Naive B cell (primary cell): Measurements from ENCODE around the gene XRCC5. TPM values are rescaled to one million over a fixed set of nuclear protein-coding genes. Genes with fewer than 3 reads are reported as not detected.
"Not testable (repeated sequence)": the region's sequence is repeated elsewhere in the genome, so short reads cannot be mapped to it uniquely, and the experiment has no call there.

Source experiments
- ATAC-seq, 2 donors: fragments of 150-1000 bp; cut with Tn5 transposase; 2 replicates each; pipeline ENCODE4 v1.10.0; 2021; ENCODE audit warnings: low read depth in 2 of 2, mild to moderate bottlenecking in 2 of 2, moderate library complexity in 2 of 2
- DNase-seq: peaks from one replicate; pipeline ENCODE4 v3.0.0; 2022
- H3K27ac Mint-ChIP-seq, 6 donors: one replicate each; pipeline ENCODE4 v1.8.0; 2020 to 2022; ENCODE audit warnings: mild to moderate bottlenecking in 6 of 6, mixed read lengths in 6 of 6, moderate library complexity in 5 of 6, inconsistent platforms in 2 of 6
- H3K27me3 Mint-ChIP-seq, 3 donors: one replicate each; pipeline ENCODE4 v1.8.0; 2021 to 2022; ENCODE audit warnings: mixed read lengths in 3 of 3, mild to moderate bottlenecking in 1 of 3
- H3K36me3 Mint-ChIP-seq, 2 donors: one replicate each; pipeline ENCODE4 v1.8.0; 2020 to 2022; ENCODE audit warnings: mixed read lengths in 2 of 2, inconsistent platforms in 1 of 2, mild to moderate bottlenecking in 1 of 2
- H3K4me1 Mint-ChIP-seq, 3 donors: one replicate each; pipeline ENCODE4 v1.8.0; 2020 to 2022; ENCODE audit warnings: mixed read lengths in 3 of 3, inconsistent platforms in 1 of 3, mild to moderate bottlenecking in 1 of 3, moderate library complexity in 1 of 3
- H3K4me3 Mint-ChIP-seq, 8 donors: one replicate each; pipeline ENCODE4 v1.8.0; 2020 to 2022; ENCODE audit warnings: mild to moderate bottlenecking in 8 of 8, mixed read lengths in 8 of 8, moderate library complexity in 8 of 8, inconsistent platforms in 2 of 8
- H3K9me3 Mint-ChIP-seq, 7 donors: one replicate each; pipeline ENCODE4 v1.8.0; 2020 to 2022; ENCODE audit warnings: mixed read lengths in 7 of 7, mild to moderate bottlenecking in 5 of 7, inconsistent platforms in 2 of 7, moderate library complexity in 1 of 7
- polyA plus RNA-seq, 6 donors: library from polyadenylated mRNA; unstranded; fragments of 300-500 nt; fragmentation: Illumina TruSeq; gene quantifications; one replicate each; pipeline ENCODE4 v1.2.3, GENCODE V29; 2021; ENCODE audit warnings: low read depth in 6 of 6

The XRCC5 gene
- polyA plus RNA-seq, 6 donors from 2014 or later: 245 to 322 (median 271) TPM

DNA sequence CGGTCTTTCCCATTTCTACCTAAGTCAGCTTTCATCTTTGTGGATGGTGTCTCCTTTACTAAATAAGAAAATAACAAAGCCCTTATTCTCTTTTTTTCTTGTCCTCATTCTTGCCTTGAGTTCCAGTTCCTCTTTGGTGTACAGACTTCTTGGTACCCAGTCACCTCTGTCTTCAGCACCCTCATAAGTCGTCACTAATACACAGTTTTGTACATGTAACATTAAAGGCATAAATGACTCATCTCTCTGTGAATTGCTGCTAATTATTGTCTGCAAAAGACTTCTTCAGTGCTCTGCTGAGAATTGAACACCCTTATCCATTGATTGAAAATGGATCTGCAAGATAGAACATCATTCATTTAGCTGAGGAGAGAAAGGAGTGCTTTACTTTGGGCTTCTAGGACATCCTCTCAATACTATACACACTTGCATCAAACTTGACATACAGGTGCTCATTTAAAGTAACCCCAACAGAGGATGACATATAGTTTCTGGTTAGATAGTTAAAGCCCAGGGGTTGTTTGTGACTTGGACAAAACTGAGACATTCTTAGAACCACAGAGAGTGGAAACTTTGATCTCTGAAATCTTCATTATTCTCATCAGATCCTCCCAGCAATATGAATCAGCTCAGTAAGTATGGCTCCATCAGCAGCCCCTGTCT lies 97.0 kb downstream of the XRCC5 start:
- H3K36me3 Mint-ChIP-seq: peaks cover 22 to 34% of the 10 kb centered on the region in 2 donors
- no peak overlapping the region for H3K4me3 Mint-ChIP-seq
- no peak for ATAC-seq

DNA sequence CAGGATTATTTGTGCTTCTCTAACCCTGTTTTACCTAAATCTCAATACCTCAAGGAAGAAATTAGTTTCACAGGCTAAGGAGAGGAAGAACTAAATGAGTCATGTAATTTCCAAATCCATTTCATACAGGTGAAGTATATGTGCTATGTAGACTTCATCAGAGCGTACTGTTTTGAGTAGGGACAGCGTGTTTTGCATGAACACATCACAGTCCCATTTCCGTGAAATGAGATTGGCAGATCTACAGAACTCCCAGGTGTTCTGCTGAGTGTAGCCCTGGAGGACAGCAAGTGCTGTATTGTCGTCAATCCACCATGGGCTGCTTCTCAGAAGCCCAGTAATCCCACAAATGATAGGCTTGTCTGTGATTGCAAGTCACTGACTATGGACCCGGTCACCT lies 97.7 kb downstream of the XRCC5 start:
- peaks cover 22 to 34% of the 10 kb centered on the region in 2 donors for H3K36me3 Mint-ChIP-seq
- no peak overlapping the region for H3K4me3 Mint-ChIP-seq
- H3K27me3 Mint-ChIP-seq: no peaks in the 10 kb centered on the region
- peak overlapping the region in 1 of 6 donors; percentile 14 for H3K27ac Mint-ChIP-seq
- H3K9me3 Mint-ChIP-seq: no peaks in the 10 kb centered on the region
- no peak for ATAC-seq
- peaks cover 0 to 7% (median 0%) of the 10 kb centered on the region in 3 donors for H3K4me1 Mint-ChIP-seq
- DNase-seq: no peak

More for the DNA sequence above, 97.0 kb downstream of the XRCC5 start:
- H3K4me1 Mint-ChIP-seq: peaks cover 0 to 7% (median 0%) of the 10 kb centered on the region in 3 donors
- no peaks in the 10 kb centered on the region for H3K9me3 Mint-ChIP-seq
- no peak overlapping the region for H3K27ac Mint-ChIP-seq
- DNase-seq: no peak
- no peaks in the 10 kb centered on the region for H3K27me3 Mint-ChIP-seq

DNA sequence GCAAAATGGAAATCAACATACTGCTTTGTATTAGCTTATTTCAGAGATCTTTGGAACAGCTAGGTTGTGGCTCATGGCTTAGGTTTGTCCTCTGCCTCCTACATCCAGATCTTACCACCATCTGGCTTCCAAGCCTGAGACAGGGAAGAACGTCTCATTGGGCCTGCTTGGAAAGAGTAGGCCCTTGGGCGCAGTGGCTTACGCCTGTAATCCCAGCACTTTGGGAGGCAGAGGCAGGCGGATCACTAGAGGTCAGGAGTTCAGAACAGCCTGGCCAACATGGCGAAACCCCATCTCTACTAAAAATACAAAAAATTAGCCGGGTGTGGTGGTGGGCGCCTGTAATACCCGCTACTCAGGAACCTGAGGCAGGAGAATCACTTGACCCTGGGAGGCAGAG lies 99.5 kb downstream of the XRCC5 start:
- not testable (repeated sequence) for DNase-seq, H3K4me3 Mint-ChIP-seq, H3K9me3 Mint-ChIP-seq, H3K27me3 Mint-ChIP-seq, ATAC-seq, H3K4me1 Mint-ChIP-seq
- Mint-ChIP-seq H3K27ac (peak overlapping the region in 1 of 6 donors; percentile 24), H3K36me3 (peaks cover 22 to 25% of the 10 kb centered on the region in 2 donors)

DNA sequence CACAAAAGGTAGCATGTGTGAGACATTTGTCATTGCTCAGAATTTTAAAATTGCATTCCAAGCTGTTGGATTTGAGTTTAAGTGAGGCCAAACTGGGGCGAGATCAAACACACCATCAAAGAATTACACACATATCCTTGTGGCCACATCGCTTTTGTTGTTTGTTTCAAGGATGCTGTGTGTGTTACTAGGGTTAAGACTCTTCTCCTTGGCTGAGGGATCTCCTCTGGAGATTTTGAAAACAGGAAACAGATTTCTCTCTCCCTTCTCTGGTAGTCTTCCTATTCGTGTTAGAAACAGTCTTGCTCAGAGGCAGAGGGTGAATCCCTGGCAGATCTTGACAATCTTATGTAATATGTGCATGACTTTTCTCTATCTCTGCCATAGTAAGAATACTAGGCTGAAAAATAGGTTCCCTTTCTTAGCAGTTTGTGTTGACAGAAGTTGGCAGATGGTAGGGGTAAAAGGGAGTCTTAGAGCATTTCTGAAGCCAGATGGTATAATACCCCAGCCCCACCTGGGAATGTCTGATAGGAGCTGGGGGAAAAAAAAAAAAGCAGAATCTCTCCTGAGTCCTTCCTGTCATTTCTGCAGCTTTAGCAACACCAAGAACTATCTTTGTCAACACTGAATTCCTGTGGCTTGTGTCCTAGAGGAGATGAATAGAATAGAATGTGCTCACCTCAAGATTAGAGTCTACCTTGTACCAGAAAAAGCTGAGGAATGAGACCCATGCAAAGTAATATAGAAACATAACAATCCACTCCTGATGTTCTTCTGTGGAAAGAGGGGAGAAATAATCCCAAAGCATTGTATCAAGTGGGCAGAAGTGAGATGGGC lies 101.8 kb downstream of the XRCC5 start:
- Mint-ChIP-seq H3K27ac (peak overlapping the region in 5 of 6 donors; percentile 30 to 78 (median 45)), H3K36me3 (peaks cover 7 to 18% of the 10 kb centered on the region in 2 donors), H3K4me1 (peaks cover 0 to 4% (median 0%) of the 10 kb centered on the region in 3 donors), H3K27me3 (no peaks in the 10 kb centered on the region), H3K4me3 (no peak overlapping the region), H3K9me3 (no peaks in the 10 kb centered on the region)
- ATAC-seq (no peak), DNase-seq (no peak)

DNA sequence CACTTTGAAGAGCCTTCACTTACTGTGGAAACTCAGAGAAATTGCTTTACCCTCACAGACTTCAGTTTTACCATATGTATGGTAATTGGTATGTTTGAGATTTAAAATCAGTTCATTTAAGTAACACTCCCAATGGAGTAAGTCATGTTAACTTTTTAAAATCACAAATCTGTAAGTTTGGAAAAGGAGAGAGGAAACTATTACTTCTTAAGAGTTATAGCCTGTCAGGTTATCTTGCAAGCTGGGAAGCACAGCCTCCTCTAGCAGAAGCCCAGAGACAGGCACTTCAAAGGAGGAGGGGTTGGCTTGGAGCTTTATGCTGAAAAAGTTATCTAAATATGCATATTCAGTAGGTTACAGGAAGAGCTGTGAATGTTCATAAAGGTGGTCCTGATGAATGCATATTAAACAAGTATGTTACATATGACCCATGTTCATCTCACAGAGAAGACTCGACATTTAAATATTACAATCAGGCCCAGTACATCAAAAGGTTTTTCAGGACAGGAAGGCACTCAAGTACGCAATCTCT lies 102.5 kb downstream of the XRCC5 start:
- Mint-ChIP-seq H3K36me3 (peaks cover 0 to 10% of the 10 kb centered on the region in 2 donors), H3K4me1 (no peaks in the 10 kb centered on the region), H3K4me3 (no peak overlapping the region), H3K27me3 (no peaks in the 10 kb centered on the region), H3K9me3 (no peaks in the 10 kb centered on the region), H3K27ac (peak overlapping the region in 4 of 6 donors; percentile 38 to 91 (median 62))
- DNase-seq (no peak), ATAC-seq (no peak)

DNA sequence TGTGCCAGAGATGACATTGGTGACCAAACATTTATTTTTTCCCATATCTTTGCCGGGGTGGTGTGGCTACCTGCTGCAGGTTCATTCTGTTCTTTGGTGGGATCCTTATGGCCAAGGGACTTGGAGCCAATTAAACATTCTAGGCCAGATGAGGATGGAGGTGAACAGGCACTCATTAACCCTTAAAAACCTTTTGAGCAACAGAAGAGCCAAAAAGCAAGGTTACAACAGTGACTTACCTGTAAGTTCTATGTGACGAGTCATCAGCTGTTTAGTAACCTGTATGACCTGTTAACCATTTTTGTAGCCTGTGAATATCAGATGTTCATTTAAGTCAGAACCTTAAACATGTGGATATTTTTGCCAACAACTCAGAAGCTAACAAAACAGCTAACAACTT lies 105.6 kb downstream of the XRCC5 start:
- Mint-ChIP-seq H3K9me3 (no peaks in the 10 kb centered on the region), H3K36me3 (no peaks in the 10 kb centered on the region), H3K4me1 (no peaks in the 10 kb centered on the region), H3K4me3 (no peak overlapping the region), H3K27ac (no peak overlapping the region), H3K27me3 (no peaks in the 10 kb centered on the region)
- ATAC-seq (no peak), DNase-seq (no peak)

DNA sequence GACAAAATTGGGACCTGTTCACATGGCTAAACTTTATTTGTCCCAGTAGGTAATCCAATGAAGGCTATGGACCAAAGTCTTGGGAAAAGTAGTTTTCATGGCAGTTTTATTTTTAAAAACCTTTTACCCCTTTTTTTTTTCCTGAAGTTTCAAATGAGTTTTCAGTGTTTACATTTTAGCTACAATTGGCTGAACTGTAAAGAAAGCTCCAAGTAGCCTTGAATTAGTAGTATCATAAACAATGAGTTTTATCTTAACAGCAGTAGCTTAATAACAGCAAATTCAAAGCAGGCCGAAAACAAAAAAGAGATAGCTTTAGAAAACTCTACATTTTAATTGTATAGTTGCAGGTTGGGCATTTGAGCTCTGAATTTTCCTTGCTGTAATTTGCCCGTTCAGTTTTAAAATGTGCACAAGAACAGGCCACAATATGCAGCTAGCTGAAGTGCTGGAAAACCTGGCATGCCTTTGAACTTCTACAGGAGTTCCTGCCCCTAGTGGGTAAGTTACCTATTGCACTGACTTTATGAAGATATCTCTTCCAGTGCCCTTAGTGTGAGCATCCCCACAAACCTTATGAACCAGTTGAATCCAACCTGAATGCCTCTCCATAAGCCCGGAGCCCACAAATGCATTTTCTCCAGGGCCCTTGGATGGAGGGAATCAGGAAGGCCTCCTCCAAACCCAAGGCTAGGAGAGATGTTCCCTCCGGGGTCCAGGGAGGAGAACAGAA lies 106.7 kb downstream of the XRCC5 start:
- H3K4me3 Mint-ChIP-seq: no peak overlapping the region
- ATAC-seq: no peak
- H3K9me3 Mint-ChIP-seq: no peaks in the 10 kb centered on the region

DNA sequence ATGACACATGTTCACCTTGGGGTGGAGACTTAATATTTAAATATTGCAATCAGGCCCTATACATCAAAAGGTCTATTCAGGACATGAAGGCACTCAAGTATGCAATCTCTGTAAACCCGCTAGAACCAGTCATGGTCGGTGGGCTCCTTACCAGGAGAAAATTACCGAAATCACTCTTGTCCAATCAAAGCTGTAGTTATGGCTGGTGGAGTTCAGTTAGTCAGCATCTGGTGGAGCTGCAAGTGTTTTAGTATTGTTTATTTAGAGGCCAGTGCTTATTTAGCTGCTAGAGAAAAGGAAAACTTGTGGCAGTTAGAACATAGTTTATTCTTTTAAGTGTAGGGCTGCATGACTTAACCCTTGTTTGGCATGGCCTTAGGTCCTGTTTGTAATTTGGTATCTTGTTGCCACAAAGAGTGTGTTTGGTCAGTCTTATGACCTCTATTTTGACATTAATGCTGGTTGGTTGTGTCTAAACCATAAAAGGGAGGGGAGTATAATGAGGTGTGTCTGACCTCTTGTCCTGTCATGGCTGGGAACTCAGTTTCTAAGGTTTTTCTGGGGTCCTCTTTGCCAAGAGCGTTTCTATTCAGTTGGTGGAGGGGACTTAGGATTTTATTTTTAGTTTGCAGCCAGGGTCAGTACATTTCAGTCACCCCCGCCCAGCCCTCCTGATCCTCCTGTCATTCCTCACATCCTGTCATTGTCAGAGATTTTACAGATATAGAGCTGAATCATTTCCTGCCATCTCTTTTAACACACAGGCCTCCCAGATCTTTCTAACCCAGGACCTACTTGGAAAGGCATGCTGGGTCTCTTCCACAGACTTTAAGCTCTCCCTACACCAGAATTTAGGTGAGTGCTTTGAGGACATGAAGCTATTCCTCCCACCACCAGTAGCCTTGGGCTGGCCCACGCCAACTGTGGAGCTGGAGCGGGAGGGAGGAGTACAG lies 108.1 kb downstream of the XRCC5 start:
- no peak for ATAC-seq
- Mint-ChIP-seq H3K36me3 (no peaks in the 10 kb centered on the region), H3K27me3 (no peaks in the 10 kb centered on the region), H3K4me3 (no peak overlapping the region), H3K9me3 (no peaks in the 10 kb centered on the region), H3K27ac (peak overlapping the region in 2 of 6 donors; percentile 3 to 84), H3K4me1 (peaks cover 4 to 9% (median 7%) of the 10 kb centered on the region in 3 donors)
- DNase-seq: no peak

More for the DNA sequence above, 106.7 kb downstream of the XRCC5 start:
- no peak for DNase-seq
- Mint-ChIP-seq H3K4me1 (no peaks in the 10 kb centered on the region), H3K27me3 (no peaks in the 10 kb centered on the region), H3K36me3 (no peaks in the 10 kb centered on the region), H3K27ac (no peak overlapping the region)

DNA sequence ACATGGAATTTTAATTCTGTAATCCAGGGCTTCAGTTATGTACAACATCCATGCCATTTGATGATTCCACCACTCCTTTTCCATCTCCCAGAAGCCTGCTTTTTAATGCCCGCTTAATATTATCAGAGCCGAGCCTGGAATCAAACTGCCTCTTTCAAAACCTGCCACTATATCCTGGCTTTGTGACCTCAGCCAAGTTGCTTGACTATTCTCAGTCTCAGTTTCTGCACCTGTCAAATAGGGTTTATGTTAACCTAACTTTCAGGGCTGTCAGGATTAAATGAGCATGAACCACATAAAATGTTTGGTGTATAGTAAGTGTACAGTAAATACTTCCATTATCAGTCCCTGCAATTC lies 108.7 kb downstream of the XRCC5 start:
- peak overlapping the region in 1 of 6 donors; percentile 54 for H3K27ac Mint-ChIP-seq
- no peaks in the 10 kb centered on the region for H3K36me3 Mint-ChIP-seq
- H3K4me1 Mint-ChIP-seq: peaks cover 11 to 15% (median 13%) of the 10 kb centered on the region in 3 donors
- no peak for ATAC-seq
- no peak for DNase-seq
- no peak overlapping the region for H3K4me3 Mint-ChIP-seq
- H3K9me3 Mint-ChIP-seq: no peaks in the 10 kb centered on the region
- H3K27me3 Mint-ChIP-seq: no peaks in the 10 kb centered on the region

DNA sequence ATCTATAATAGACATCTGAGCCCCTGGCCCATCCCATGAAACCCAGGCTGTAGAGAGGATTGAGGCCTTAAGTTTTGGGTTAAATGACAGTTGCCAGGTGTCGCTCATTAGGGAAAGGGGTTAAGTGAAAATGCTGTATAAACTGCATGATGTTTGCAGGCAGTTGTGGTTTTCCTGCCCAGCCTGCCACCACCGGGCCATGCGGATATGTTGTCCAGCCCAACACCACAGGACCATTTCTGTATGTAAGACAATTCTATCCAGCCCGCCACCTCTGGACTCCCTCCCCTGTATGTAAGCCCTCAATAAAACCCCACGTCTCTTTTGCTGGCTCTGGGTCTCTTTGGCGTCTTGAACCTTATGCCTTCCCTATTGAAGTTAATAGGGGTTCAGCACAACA lies 110.7 kb downstream of the XRCC5 start:
- H3K4me3 Mint-ChIP-seq: no peak overlapping the region
- ATAC-seq (no peak), DNase-seq (no peak)
- no peaks in the 10 kb centered on the region for H3K9me3 Mint-ChIP-seq
- H3K27ac Mint-ChIP-seq: no peak overlapping the region
- H3K27me3 Mint-ChIP-seq: no peaks in the 10 kb centered on the region
- peaks cover 15 to 26% (median 18%) of the 10 kb centered on the region in 3 donors for H3K4me1 Mint-ChIP-seq
- H3K36me3 Mint-ChIP-seq: no peaks in the 10 kb centered on the region

DNA sequence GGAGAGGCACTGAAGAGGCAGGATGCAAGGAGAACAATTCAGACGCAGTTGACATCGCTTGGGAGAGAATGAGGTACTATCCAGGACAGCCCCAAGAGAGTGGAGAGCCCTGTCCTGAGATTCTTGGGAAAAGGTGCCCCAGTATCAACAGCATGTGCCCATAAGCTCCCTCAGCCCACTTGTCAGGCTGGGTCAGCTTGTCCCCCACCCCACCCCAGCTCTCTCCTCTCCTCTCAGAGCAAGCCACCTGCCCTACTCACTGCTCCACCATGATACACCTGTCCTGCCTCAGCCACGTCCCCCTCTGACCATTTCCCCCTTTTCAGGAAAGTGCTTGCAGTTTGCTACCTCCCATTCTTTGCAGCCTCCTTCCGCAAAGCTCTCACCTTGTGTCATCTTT lies 111.8 kb downstream of the XRCC5 start:
- Mint-ChIP-seq H3K36me3 (no peaks in the 10 kb centered on the region), H3K9me3 (no peaks in the 10 kb centered on the region), H3K4me3 (no peak overlapping the region), H3K4me1 (peaks cover 15 to 26% (median 18%) of the 10 kb centered on the region in 3 donors), H3K27ac (no peak overlapping the region), H3K27me3 (no peaks in the 10 kb centered on the region)
- ATAC-seq (no peak), DNase-seq (no peak)

DNA sequence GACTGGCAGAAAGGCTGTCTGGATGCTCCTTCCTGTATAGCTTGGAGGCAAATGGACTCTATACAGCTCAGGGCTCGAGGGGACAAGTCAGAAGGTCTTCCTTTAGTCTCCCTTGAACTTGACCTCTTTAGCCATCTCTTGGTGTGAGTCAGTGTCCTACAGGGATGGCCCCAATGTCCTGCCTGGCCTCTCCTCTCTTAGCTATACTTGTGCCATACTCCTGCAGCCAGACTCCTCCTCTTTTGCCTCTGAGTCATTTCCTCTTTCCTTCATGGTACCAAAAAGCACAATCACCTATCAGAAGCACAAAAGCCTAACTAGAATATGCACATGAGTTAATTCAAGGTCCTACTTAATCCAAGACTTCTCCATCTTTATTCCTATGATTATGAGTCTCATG lies 112.7 kb downstream of the XRCC5 start:
- peaks cover 15 to 26% (median 18%) of the 10 kb centered on the region in 3 donors for H3K4me1 Mint-ChIP-seq
- ATAC-seq (no peak), DNase-seq (no peak)
- H3K4me3 Mint-ChIP-seq: no peak overlapping the region
- H3K36me3 Mint-ChIP-seq: no peaks in the 10 kb centered on the region
- no peak overlapping the region for H3K27ac Mint-ChIP-seq
- H3K27me3 Mint-ChIP-seq: no peaks in the 10 kb centered on the region
- no peaks in the 10 kb centered on the region for H3K9me3 Mint-ChIP-seq
